ENCODE measurements around the gene RAD51B.

RAD51B gene

DNA sequence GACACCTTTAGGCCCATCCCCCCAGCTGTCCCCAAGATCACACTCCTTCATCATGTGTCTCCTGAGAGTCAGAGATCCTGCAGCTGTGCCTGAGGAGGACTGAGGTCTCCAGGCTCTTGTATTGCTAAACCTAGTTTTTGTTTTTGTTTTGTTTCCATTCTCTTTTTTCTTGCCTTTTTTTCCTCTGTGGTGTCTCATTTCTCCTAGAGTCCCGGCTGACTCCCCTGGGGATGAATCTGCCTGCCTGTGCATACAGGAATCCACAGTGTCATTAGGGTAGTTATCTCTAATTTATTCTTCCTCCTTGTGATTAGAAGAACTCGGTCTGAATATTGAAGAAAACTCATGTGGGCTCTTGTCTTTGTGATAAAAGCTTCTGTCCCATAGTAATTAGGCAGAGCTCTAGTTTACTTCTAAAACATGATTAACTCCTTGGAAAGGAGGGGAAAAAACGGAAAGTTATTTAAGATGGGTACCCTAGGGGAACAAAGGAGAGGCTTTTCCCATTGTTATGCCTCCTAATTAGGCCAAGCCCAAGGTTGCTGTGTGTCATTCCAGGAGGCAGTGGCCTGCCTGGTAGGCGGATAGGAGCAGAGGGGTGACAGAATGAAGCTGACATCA is 630.1 kb downstream of the RAD51B start:
- no peak for FAIRE-seq

DNA sequence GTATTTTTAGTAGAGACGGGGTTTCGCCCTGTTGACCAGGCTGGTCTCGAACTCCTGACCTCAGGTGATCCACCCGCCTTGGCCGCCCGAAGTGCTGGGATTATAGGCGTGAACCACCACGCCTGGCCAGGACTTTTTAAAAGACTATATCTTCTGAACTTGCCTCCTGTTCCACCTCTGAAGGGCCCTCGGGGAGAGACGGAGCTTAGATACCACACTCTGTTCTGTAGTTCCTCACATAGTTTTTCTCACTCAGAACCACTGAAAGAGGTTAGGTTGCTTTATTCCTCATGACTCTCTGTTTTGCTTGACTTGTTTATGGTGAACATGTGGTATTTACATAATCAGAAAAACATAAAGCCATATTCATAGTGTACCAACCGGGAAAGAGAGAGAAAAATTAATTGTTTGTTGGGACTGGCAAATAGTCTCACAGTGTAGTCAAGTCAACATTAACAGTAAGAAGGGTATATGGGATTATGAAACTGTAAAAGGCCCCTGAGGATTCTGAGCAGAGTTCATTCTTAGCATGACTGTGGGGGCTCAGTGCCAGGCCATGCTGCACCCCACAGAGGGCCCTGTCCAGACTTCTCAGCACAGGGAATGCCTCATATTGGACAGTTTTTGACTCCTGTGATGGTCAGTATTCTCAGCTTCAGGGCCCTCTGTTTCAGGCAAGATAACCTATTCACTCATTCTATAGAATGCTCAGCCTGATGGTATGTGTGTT is 631.0 kb downstream of the RAD51B start:
- DNase-seq (ENCODE audit: insufficient read length, low spot score): no peak
- no peak for FAIRE-seq
- no peak for TF ChIP-seq CTCF (IDR thresholded peaks at IDR 0.05; ENCODE audit: insufficient read depth, missing control alignments)

More for the DNA sequence above, 630.1 kb downstream of the RAD51B start:
- DNase-seq (ENCODE audit: insufficient read length, low spot score): no peak
- no peak for TF ChIP-seq CTCF (IDR thresholded peaks at IDR 0.05; ENCODE audit: insufficient read depth, missing control alignments)

GRCh38 chr14:68451696-68452373 is 632.3 kb downstream of the RAD51B start:
- FAIRE-seq: no peak
- DNase-seq (ENCODE audit: insufficient read length, low spot score): no peak
- TF ChIP-seq CTCF (IDR thresholded peaks at IDR 0.05; ENCODE audit: insufficient read depth, missing control alignments): no peak

DNA sequence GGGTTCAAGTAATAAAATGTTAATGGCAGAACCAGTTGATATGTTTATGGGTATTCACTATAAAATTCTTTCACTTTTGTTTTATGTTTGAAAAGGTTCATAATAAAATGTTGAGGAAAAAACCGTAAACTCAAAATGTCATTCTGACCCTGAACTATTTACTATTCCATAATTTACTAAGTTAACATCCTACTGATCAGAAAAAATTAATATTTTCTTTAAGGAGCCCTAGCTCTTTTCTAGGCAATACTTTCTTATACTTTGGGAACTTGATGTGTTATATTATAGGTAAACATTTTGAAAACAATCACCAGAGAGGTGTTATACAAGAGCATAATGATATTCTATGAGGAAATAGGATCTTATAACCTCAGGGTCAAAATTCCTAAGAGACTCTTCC is 638.7 kb downstream of the RAD51B start:
- DNase-seq (ENCODE audit: insufficient read length, low spot score) (no peak), FAIRE-seq (no peak)
- TF ChIP-seq CTCF (IDR thresholded peaks at IDR 0.05; ENCODE audit: insufficient read depth, missing control alignments): no peak

- TF ChIP-seq CTCF (IDR thresholded peaks at IDR 0.05; ENCODE audit: insufficient read depth, missing control alignments): no peak
- DNase-seq (ENCODE audit: insufficient read length, low spot score) (no peak), FAIRE-seq (no peak)
Measured at GRCh38 chr14:68458840-68459469, 639.4 kb downstream of the RAD51B start.

DNA sequence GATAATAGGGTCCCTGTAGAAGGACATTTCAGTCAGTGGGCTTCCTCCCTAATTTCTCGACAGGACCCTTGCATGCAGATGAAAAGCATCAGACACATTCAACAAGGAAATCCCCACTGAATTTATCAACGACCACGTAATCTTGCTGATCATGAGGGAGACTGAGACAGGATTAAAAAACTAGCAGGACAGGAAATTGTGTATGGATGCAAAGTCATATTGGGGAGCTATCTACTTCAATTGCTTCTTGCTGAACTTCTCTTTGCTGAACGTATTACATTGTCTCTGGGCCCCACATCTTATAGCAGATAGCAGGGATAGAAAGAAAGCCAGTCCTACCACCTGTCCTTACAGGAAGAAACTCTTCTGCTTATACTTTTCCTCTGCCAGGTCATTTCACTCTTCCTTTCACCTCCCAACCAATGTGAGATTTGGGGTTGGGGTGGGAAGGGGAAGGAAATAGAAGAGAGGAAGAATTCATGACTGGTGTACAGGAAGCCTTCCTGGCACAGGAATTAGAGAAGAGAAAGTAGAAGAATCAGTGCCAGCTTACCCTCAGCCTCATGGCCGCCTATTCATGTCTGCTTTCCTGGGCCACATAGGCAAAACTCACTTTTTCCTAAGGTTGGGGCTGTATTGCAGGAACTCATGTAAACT is 640.0 kb downstream of the RAD51B start:
- FAIRE-seq: no peak
- no peak for TF ChIP-seq CTCF (IDR thresholded peaks at IDR 0.05; ENCODE audit: insufficient read depth, missing control alignments)
- DNase-seq (ENCODE audit: insufficient read length, low spot score): no peak
